ENCODE measurements around the gene TMPRSS3.

DNA sequence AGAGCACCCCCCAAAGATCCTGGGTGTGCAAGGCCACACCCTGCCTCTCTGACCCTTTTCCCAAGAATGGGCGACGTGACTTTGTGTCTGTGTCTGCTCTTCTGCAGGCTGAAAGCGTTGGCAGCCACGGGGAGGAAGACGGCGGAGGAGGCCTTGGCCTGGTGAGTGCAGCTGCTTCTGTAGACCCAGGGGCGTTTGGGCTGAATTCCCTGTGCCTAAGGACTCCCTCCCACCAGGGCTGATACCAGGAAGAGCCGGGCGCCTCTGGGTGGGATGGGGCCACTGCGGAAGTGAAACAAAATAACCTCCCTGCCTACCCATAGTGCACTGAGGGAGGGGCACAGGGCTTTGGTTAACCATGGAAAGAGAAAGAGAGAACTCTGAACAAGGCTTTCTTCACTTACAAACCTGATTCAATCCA is 10.4 kb upstream of the TMPRSS3 start:
- TF ChIP-seq, protein P1, sequence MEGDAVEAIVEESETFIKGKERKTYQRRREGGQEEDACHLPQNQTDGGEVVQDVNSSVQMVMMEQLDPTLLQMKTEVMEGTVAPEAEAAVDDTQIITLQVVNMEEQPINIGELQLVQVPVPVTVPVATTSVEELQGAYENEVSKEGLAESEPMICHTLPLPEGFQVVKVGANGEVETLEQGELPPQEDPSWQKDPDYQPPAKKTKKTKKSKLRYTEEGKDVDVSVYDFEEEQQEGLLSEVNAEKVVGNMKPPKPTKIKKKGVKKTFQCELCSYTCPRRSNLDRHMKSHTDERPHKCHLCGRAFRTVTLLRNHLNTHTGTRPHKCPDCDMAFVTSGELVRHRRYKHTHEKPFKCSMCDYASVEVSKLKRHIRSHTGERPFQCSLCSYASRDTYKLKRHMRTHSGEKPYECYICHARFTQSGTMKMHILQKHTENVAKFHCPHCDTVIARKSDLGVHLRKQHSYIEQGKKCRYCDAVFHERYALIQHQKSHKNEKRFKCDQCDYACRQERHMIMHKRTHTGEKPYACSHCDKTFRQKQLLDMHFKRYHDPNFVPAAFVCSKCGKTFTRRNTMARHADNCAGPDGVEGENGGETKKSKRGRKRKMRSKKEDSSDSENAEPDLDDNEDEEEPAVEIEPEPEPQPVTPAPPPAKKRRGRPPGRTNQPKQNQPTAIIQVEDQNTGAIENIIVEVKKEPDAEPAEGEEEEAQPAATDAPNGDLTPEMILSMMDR (IDR thresholded peaks at IDR 0.05) = no peak
- no peak for TF ChIP-seq POLR2A (IDR thresholded peaks at IDR 0.05)

Data from heart left ventricle (tissue), 13 donors.